HepG2 (cell line): Measurements from ENCODE around the gene VWA7. TPM values are rescaled to one million over a fixed set of nuclear protein-coding genes. Genes with fewer than 3 reads are reported as not detected.
"Not testable (repeated sequence)": the region's sequence is repeated elsewhere in the genome, so short reads cannot be mapped to it uniquely, and the experiment has no call there.

Experiments used
- ATAC-seq: fragments of 200-7000 bp; cut with Tn5 transposase; 3 replicates; pipeline ENCODE4 v1.9.1; 2020; ENCODE audit warnings: mild to moderate bottlenecking, moderate library complexity
- BruUV-seq: library from RNA; stranded (reverse); fragments of 400-500 nt; replicated peaks from 2 replicates; lab custom pipeline; 2021; lab: Mats Ljungman, UMichigan
- CTCF ChIA-PET: fragments of 300-600 bp; formaldehyde crosslinking; extraction: SDS; loops from one replicate; lab custom pipeline; 2021; ENCODE audit warnings: low total read pairs, inconsistent platforms, low intra/inter-chr PET ratio; lab: Yijun Ruan, JAX
- POLR2A ChIA-PET: fragments of 350-600 bp; sonication (Branson Sonifier 250); formaldehyde crosslinking; loops from one replicate; lab custom pipeline; 2020; ENCODE audit warnings: antibody characterized with exemption, inconsistent platforms; lab: Yijun Ruan, JAX
- DNase-seq: peaks from one replicate; pipeline ENCODE4 v3.0.0-alpha.2; 2015; ENCODE audit warnings: low spot score
- FAIRE-seq: peaks from 3 replicates; lab custom pipeline; 2011; peaks lifted over from hg19 to GRCh38; lab: Jason Lieb, UNC
- H2AFZ ChIP-seq: one replicate; pipeline ENCODE4 v1.6.1; 2011; ENCODE audit warnings: low read length, inconsistent platforms
- H3K27ac ChIP-seq: fragments of 300-600 bp; 3 replicates; pipeline ENCODE4 v1.8.0; 2011; ENCODE audit warnings: mixed run types, mild to moderate bottlenecking, mixed read lengths, low read length, inconsistent platforms; ENCODE audit not compliant: insufficient read depth; ENCODE audit errors: extremely low read length
- H3K27me3 ChIP-seq, 2 experiments: fragments of 200-600 bp in 1 of 2; 2 replicates in 1 of 2; 3 replicates in 1 of 2; pipeline versions ENCODE4 v1.6.0 to v1.8.0; 2011; ENCODE audit warnings: low read length in 2 of 2, mild to moderate bottlenecking in 2 of 2, moderate library complexity in 2 of 2, inconsistent platforms in 1 of 2; ENCODE audit not compliant: insufficient read depth in 2 of 2, control insufficient read depth in 1 of 2
- H3K36me3 ChIP-seq, 2 experiments: fragments of 200-600 bp in 1 of 2; replicated peaks in 1 of 2; 2 replicates in 1 of 2; 3 replicates in 1 of 2; pipeline versions ENCODE4 v1.5.1 to v1.8.0; 2011; ENCODE audit warnings: low read length in 2 of 2, inconsistent platforms in 1 of 2; ENCODE audit not compliant: insufficient read depth in 2 of 2, control insufficient read depth in 1 of 2
- H3K4me1 ChIP-seq: 2 replicates; pipeline ENCODE4 v1.5.1; 2012; ENCODE audit warnings: low read length, inconsistent platforms; ENCODE audit not compliant: insufficient read depth
- H3K4me2 ChIP-seq: 2 replicates; pipeline ENCODE4 v1.6.0; 2011; ENCODE audit warnings: low read depth, low read length, inconsistent platforms
- H3K4me3 ChIP-seq, 3 experiments: fragments of 200-600 bp in 1 of 3; sonication (generic), shearing (Covaris generic) in 1 of 3; replicated peaks in 1 of 3; 2 replicates each; pipeline ENCODE4 v1.5.1; 2011 to 2016; ENCODE audit warnings: low read length in 3 of 3, inconsistent platforms in 2 of 3, low read depth in 2 of 3, mild to moderate bottlenecking in 2 of 3, control low read depth in 1 of 3, mixed read lengths in 1 of 3; ENCODE audit not compliant: insufficient read depth in 1 of 3
- H3K79me2 ChIP-seq: one replicate; pipeline ENCODE4 v1.6.1; 2011; ENCODE audit warnings: low read length, inconsistent platforms; ENCODE audit not compliant: insufficient read depth
- H3K9ac ChIP-seq: 2 replicates; pipeline ENCODE4 v1.6.0; 2011; ENCODE audit warnings: mild to moderate bottlenecking, low read depth, low read length, inconsistent platforms; ENCODE audit not compliant: insufficient read depth
- H3K9me3 ChIP-seq: 2 replicates; pipeline ENCODE4 v1.5.1; 2012; ENCODE audit warnings: mild to moderate bottlenecking, low read length
- H4K20me1 ChIP-seq: 2 replicates; pipeline ENCODE4 v1.6.0; 2011; ENCODE audit warnings: inconsistent platforms, mild to moderate bottlenecking, low read length, moderate library complexity; ENCODE audit not compliant: insufficient read depth
- KIAA2018 ChIP-seq: sonication (generic); formaldehyde crosslinking; IDR thresholded peaks from 2 replicates; pipeline ENCODE4 v1.5.0; 2020; ENCODE audit warnings: mild to moderate bottlenecking, missing genetic modification reagents, borderline replicate concordance
- LBX2 ChIP-seq: sonication (generic); formaldehyde crosslinking; IDR thresholded peaks from 2 replicates; pipeline ENCODE4 v1.5.0; 2020; ENCODE audit warnings: missing genetic modification reagents, mild to moderate bottlenecking, borderline replicate concordance
- MAFG ChIP-seq: sonication (generic); formaldehyde crosslinking; IDR thresholded peaks from 2 replicates; pipeline ENCODE4 v1.5.1; 2020; ENCODE audit warnings: mild to moderate bottlenecking, missing genetic modification reagents
- SETDB1 ChIP-seq: sonication (generic); formaldehyde crosslinking; IDR thresholded peaks from 2 replicates; pipeline ENCODE4 v1.5.1; 2020; ENCODE audit warnings: missing genetic modification reagents, mild to moderate bottlenecking, borderline replicate concordance
- ZNF235 ChIP-seq: sonication (generic); formaldehyde crosslinking; IDR thresholded peaks from 2 replicates; pipeline ENCODE4 v1.8.1; 2023; ENCODE audit warnings: mild to moderate bottlenecking, missing genetic modification reagents, borderline replicate concordance
- WGBS: methylation state at CpG from one replicate; pipeline ENCODE4 v1.1.6; 2017; ENCODE audit warnings: low lambda C conversion rate; 5-methylcytosine and 5-hydroxymethylcytosine counted together
- in situ Hi-C: cut with HindIII; loops from 2 replicates; pipeline ENCODE4 v1.10.0; 2017; ENCODE audit warnings: low pct_unique_long_range_greater_than_20kb; ENCODE audit not compliant: extremely low pct_ligation_motif_present
- intact Hi-C: fragments of 100-400 bp; cut with micrococcal nuclease; formaldehyde crosslinking; loops from one replicate; pipeline ENCODE4 v1.10.0; 2022; ENCODE audit not compliant: unreplicated experiment
- polyA plus RNA-seq, 8 experiments: library from polyadenylated mRNA; depleted of rRNA in 3 of 8; stranded (reverse) in 7 of 8; unstranded in 1 of 8; fragments of >200 nt; fragmentation: Illumina TruSeq in 4 of 8; extraction: Trizol in 4 of 8; gene quantifications; 2 replicates each; pipeline versions ENCODE4 v1.2.1 to v1.2.3, GENCODE V29; 2011 to 2016; ENCODE audit warnings: low read depth in 4 of 8, missing spikeins in 1 of 8, mixed read lengths in 1 of 8; ENCODE audit not compliant: insufficient read depth in 1 of 8
- total RNA-seq, 5 experiments: library from RNA; depleted of rRNA; stranded (reverse); fragments of >200 nt; fragmentation: Illumina TruSeq; extraction: Trizol; gene quantifications; 2 replicates each; pipeline ENCODE4 v1.2.3, GENCODE V29; 2016; ENCODE audit warnings: low read depth in 1 of 5
- TF ChIP-seq, protein P1 (sequence below): IDR thresholded peaks from 2 replicates; pipeline ENCODE4 v1.6.1; 2016; ENCODE audit warnings: low read depth

VWA7 gene
- total and polyA plus RNA-seq, 2 of the 13 experiments (the other 11 are each of a cell fraction or from before 2014, with no cell fraction given) = 0.86 to 3.3 TPM

- no peak for TF ChIP-seq KIAA2018 (CRISPR knock-in tag)
- TF ChIP-seq LBX2 = no peak
- no peak for TF ChIP-seq ZNF235 (CRISPR knock-in tag)
- TF ChIP-seq, protein P1, sequence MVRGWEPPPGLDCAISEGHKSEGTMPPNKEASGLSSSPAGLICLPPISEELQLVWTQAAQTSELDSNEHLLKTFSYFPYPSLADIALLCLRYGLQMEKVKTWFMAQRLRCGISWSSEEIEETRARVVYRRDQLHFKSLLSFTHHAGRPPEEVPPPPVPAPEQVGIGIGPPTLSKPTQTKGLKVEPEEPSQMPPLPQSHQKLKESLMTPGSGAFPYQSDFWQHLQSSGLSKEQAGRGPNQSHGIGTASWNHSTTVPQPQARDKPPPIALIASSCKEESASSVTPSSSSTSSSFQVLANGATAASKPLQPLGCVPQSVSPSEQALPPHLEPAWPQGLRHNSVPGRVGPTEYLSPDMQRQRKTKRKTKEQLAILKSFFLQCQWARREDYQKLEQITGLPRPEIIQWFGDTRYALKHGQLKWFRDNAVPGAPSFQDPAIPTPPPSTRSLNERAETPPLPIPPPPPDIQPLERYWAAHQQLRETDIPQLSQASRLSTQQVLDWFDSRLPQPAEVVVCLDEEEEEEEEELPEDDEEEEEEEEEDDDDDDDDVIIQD (CRISPR knock-in tag) = no peak
- no peak for TF ChIP-seq MAFG (CRISPR knock-in tag)
- TF ChIP-seq SETDB1 (CRISPR knock-in tag) = no peak
Measured at GRCh38 chr6:31825553-31825952, 48.4 kb upstream of the VWA7 start (continued).

DNA sequence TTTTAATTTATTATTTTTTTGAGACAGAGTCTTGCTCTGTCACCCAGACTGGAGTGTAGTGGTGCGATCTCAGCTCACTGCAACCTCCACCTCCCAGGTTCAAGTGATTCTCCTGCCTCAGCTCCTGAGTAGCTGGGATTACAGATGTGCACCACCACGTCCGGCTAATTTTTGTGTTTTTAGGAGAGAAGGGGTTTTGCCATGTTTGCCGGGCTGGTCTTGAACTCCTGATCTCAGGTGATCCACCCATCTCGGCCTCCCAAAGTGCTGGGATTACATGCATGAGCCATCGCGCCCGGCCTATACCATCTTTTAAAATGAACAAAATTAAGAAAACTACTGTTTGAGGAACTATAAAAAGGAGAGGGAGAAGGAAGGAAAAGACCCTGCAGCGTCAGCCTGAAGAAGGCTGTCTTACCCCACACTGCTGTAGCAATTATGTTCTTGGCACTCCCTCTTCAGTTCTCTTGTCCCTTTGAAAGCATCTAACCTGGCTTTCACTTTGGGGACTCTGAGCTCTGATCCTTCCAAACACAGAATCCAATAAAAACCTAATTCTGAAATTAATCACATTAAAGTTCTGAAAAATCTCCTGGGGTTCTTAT lies 46.6 kb upstream of the VWA7 start:
- FAIRE-seq, H2AFZ ChIP-seq, H3K27me3 ChIP-seq, H3K4me3 ChIP-seq, BruUV-seq, CTCF ChIA-PET, H3K4me2 ChIP-seq, H4K20me1 ChIP-seq, in situ Hi-C loops, H3K9ac ChIP-seq, DNase-seq, H3K9me3 ChIP-seq, ATAC-seq, H3K36me3 ChIP-seq: not testable (repeated sequence)
- POLR2A ChIA-PET = interaction anchor here (0.9 to 6.9 kb wide), 7 partner anchors 8 to 129 kb away, joined by 3 to 66 read pairs (median 14); partner anchors contain the start of genes CLIC1, LSM2, MSH5 and VARS1
- intact Hi-C loops = loop anchor here (2.0 kb wide), 1 partner anchor 143 kb away; the partner anchor contains the start of gene LY6G5C
- H3K4me1 ChIP-seq = peaks cover 58% of the 10 kb centered on the region
- peak overlapping the region; percentile 12 for H3K27ac ChIP-seq
- 96% methylated on average over 9 of the region's 9 CpGs for WGBS
- H3K79me2 ChIP-seq = peaks cover 15% of the 10 kb centered on the region
